Right lung (tissue), 5 donors: ENCODE results near the gene ARHGAP42. TPM values are rescaled to one million over a fixed set of nuclear protein-coding genes. Genes with fewer than 3 reads are reported as not detected.

Experiments used
- DNase-seq, 2 donors: peaks; one replicate each; pipeline ENCODE4 v3.0.0-alpha.2; 2013
- polyA plus RNA-seq, 5 donors: library from polyadenylated mRNA; unstranded; fragments of 120-200 nt; gene quantifications; one replicate each; pipeline versions ENCODE4 v1.2.1 to v1.2.3, GENCODE V29; 2013; ENCODE audit warnings: inconsistent platforms in 1 of 5, low replicate concordance in 1 of 5; ENCODE audit not compliant: insufficient read length in 5 of 5, insufficient read depth in 1 of 5

ARHGAP42 gene
- polyA plus RNA-seq, 5 donors: 22.8 to 46.6 (median 39.9) TPM

GRCh38 chr11:100830978-100831732 lies 144.1 kb downstream of the ARHGAP42 start:
- DNase-seq: no peak

DNA sequence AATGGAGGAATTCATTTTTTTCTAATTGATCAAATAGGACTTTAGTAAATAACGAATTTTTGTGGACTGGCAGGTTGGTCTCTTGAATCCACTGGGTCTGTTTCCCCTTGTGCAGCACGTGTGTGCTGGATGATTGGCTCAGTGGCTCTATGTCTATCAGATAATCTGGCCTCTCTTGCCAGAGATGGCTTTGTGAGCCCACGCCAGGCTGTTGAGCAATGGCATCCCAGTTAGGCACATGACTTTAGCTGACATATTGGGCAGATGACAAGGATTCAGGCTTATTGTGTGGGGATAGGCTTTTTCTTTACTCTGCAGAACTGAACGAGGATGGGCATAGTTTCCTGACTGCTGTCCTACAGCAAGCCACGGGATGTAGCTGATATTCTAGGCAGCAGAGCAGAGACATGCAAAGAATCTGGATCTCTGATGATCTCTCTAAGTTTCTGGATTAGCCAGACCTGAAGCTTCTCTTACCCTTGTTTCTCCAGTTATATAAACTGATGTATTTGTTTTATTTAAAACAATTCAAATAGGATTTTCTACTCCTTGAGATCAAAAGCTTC lies 144.9 kb downstream of the ARHGAP42 start:
- DNase-seq: no peak

- DNase-seq: no peak
Observed at GRCh38 chr11:100832829-100833228, 145.7 kb downstream of the ARHGAP42 start.

DNA sequence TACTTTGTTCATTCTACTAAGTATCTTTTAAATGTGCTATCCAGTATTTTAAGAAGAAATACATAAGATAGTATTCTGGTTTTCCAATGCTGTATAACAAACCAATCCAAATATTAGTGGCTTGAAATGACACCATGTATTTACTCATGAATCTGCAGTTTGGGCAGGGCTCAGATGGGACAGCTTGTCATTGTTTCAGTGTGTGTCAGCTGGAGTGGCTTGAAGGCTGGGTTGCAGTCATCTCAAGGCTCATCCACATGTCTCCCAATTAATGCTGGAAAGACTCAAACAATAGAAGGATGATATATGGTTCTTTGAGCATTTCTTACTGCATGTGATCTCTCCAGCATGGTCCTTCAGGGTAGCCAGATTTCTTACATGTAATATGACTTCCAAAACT lies 146.2 kb downstream of the ARHGAP42 start:
- no peak for DNase-seq

DNA sequence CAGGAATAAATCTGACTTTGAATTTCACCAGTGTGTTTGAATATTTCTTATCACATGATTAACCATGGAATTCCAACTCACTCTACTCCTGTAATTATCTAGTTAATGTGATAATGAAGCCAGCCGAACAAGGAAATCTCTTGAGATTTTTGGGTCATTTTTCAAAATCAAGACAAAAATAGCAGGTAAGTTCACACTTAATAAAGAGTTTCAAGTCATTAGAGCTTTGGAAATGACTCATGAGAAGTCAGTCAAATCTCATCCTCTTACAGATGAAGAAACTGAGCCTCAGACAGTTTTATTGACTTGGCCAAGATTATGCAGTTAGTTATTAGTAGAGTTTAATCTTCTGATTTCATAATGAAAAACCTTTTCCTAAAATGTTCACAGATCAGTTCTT lies 148.8 kb downstream of the ARHGAP42 start:
- DNase-seq: no peak

DNA sequence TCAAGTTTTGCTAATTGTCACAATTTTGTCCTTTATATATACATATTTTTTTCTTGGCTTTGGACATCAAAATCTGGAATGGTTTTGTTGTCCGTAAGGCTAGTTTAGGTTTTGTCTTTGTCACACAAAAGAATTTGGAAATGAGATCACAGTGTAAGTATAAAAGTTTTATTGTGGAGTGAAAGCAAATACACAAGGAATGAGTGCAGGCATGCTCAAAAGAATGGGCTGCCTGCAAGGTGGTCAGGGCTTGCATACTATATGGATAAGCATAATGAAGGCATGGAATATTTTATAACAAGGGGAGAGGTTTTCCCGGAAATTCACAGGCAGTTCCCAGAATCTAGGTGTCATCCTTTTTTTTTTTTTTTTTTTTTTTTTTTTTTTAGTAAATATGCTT lies 150.2 kb downstream of the ARHGAP42 start:
- no peak for DNase-seq

GRCh38 chr11:100841711-100842407 lies 154.8 kb downstream of the ARHGAP42 start:
- DNase-seq: no peak

DNA sequence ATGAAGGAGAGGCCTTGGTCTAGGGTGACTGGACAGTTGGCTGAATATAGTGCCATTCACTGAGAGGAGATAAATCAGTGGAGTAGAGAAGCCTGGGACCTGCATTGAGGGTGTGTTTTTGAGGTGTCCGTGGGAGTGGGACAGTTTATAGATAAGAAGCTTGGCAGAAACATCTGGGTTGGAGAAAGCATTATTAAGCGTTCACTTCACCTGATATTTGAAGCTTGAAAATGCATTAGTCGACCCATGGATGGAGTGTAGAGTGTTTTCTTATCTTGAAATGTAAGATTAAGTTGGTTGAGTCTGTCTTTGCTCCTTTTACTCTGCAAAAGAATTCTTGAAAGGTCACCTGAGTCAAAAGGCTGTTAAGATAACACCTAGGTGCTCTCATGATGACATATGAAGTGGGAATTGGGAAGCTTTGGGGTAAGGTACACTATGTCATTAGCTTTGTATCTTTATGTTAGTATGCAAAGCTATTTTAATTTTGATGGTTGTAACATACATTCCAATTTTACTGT lies 160.7 kb downstream of the ARHGAP42 start:
- no peak for DNase-seq

DNA sequence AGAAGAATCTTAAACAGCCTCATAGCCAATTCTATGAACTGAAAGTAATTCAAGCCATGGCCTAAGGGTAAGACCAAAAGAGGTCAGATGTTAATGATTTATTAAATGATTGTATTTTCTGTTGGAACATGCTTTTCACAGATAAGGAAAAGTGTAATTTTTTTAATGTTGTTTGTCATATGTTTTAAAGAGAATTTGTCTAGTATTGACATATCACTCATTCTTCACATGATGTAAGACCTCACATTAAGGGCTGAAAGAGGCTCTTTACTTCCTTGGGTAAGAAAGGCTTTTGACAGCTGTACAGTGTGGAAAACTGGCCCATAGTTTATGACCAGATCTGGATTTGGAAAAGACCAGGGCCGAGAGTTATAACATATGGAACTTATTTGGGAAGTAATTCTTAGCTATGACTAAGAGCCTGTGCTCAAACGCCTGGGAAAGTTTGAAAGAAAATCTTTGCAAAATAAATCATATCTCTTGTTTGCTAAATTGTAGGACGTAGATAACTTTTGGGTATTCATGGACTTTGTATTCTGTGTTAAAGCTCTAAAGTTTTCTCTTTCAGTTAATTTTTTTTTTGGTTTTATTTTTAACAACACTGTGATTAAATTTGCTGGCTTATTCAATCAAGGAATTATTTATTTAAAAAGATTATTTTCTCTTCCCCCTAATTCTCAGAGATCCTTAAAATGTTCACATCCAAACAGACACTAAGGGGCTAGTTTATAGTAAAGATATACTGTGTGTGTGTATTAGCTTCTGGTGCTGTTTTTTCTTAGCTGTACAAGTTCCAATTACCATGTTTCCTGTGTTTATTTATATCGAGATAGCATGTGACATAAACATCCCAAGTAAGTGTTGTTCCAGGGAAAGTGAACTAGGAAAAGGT lies 162.2 kb downstream of the ARHGAP42 start:
- DNase-seq: peak; percentile 60 to 67

DNA sequence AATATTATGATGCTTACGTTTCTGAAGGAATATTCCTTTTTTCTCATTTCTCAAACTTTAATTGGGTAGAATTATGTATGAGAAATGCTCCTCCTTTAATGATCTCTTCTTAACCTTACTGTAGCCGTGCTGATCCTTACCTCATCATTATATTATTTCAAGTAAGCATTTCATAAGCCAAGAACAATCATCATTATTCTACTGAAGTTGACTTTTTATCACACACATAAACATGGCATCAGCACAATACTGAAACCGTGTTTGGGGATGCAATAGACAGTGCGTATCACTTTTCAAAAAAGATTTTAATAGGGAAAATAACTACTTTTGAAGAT lies 162.8 kb downstream of the ARHGAP42 start:
- DNase-seq: no peak

- no peak for DNase-seq
Observed at GRCh38 chr11:100851147-100851546, 164.1 kb downstream of the ARHGAP42 start.

DNA sequence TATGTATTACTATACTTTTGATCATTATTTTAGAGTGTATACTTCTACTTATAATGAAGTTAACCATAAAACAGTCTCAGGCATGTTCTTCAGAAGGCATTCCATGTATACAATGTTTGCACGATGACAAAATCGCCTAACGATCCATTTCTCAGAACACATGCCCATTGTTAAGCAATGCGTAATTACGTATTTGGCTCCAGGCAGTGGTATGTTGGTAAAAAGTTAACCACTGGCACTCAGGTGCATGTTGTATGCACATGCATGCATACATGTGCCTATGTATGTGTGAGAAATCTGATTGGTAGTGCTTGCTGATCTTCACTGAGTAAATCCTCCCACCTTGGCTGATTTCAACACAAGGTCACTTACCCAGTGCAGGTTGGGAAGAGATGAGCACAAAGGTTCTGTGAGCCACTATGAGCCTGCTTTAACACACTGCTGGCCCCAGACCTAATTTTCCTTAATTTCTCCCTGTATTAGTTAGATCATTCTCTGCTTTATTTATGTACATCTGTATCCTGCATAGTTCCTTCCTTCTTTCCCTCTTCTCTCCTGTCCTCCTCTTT lies 164.6 kb downstream of the ARHGAP42 start:
- DNase-seq: no peak

DNA sequence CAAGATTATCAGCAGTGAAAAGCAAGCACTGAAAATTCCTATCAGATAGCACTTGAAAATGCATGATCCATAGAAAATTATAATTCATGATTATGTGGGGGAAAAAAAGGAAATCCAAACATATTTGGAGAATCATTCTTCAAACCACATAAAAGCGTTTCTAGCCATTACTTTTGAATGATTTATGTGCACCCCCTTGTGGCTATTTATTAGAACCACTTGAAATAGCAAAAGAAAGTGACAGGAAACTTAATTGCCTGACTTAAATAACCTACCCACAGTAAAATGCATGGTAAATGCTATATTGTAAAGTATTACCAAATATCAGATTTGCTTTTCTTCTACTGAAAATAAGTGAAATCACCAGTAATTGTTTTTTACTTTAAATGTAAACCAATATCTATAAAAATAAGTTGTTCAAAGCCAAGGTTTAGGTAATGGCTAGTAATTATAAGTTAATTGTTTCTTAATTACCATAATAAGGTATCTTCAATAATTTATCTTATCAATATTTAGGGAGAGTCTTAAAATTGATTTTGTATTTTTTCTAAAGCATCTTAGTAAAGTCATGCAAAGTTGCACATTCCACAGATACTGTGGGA lies 168.5 kb downstream of the ARHGAP42 start:
- no peak for DNase-seq

DNA sequence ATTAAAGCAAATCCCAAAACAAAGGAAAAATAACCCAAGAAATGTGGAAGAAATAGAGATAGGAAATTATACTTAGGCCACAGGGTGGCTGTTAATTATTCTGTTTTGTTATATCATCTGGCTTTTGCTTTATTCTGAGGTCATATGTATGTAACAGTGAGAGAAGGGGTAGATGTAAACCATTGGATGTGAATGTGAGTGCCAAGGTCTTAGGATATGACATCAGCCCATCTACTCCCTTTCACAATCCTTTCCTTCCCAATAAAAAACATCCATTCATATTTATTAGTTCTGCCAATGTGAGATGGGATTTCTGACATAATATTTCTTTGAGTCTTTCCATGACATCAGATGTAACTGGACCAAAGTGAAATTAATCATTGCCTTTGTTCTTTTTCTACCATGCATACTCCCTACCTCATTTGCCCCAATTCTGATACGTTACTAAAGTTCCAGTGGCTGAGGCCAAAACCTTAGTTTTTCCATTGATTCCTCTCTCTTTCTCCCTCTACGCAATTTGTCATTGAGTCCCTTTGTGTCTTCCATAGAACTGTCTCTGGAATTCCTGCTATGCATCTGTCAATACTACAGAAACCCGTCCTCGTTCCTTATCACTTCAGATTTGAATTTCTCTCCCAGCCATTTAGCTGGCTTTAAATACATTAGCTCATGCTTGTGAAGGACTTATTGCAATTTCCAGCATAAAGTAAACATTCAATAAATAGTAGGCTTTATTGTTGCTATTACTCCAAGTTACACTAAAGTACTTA lies 170.3 kb downstream of the ARHGAP42 start:
- no peak for DNase-seq

- no peak for DNase-seq
Observed at GRCh38 chr11:100860318-100861155, 173.4 kb downstream of the ARHGAP42 start.

GRCh38 chr11:100861212-100861611 lies 174.1 kb downstream of the ARHGAP42 start:
- DNase-seq: no peak

GRCh38 chr11:100863080-100863581 lies 176.0 kb downstream of the ARHGAP42 start:
- DNase-seq: peak in 1 of 2 donors; percentile 9

DNA sequence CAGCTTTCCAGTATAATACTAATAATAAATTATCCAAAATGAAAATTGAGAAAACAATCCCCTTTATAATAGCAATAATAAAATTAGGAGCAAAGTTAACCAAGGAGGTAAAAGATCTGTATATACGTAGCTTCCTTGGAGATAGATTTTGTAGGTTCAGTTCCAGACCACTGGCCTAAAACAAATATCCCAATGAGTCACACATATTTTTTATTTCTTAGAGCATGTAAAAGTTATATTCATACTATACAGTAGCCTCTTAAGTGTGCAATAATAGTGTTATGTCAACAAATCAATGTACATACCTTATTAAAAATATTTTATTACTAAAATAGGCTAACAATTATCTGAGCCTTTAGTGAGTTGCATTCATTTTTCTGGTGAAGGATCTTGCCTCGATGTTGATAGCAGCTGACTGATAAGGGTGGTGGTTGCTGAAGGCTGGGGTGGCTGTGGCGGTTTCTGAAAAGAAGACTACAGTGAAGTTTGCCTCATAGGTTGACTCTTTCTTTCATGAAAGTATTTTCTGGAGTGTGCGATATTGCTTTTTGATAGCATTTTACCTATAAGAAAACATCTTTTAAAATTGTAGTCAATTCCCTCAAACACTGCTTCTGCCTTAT lies 178.5 kb downstream of the ARHGAP42 start:
- DNase-seq: no peak

- DNase-seq: no peak
Observed at GRCh38 chr11:100866453-100866852, 179.4 kb downstream of the ARHGAP42 start.
